Measurements from ENCODE around the gene OSMR. TPM values are rescaled to one million over a fixed set of nuclear protein-coding genes. Genes with fewer than 3 reads are reported as not detected.

OSMR gene
- total RNA-seq, 1 experiment from 2014 or later, result 46.0 TPM

GRCh38 chr5:38926121-38926520 is 80.3 kb downstream of the OSMR start:
- intact Hi-C loops (cut with micrococcal nuclease), result loop anchor here (10.0 kb wide), 1 partner anchor 721 kb away; no protein-coding TSS in a partner anchor
- no peak overlapping the region for H3K27ac ChIP-seq (ENCODE audit: low read depth, low read length)
- DNase-seq (ENCODE audit: low read depth, low spot score) (no peak), ATAC-seq (no peak)
- no peaks in the 10 kb centered on the region for H3K9me2 ChIP-seq (ENCODE audit: insufficient read depth)
- no peaks in the 10 kb centered on the region for H3K79me2 ChIP-seq (ENCODE audit: insufficient read depth, low read length)
- ChIA-PET RAD21 (ENCODE audit: low non-redundant PET in 1 of 2, low total read pairs in 2 of 2, uncharacterized antibody in 2 of 2, unreplicated experiment in 2 of 2) (no interaction called here), CTCF (no interaction called here), POLR2A (no interaction called here)
- BruUV-seq (replicated peaks), result no TSS peak
- TF ChIP-seq ATF3 (IDR thresholded peaks at IDR 0.05) (no peak), ELF1 (IDR thresholded peaks at IDR 0.05; ENCODE audit: borderline replicate concordance, low read depth) (no peak), EZH2 (IDR thresholded peaks at IDR 0.05) (no peak), POLR2A (IDR thresholded peaks at IDR 0.05; ENCODE audit: borderline replicate concordance, extremely low read depth, insufficient read depth, insufficient read length) (no peak), CBX3 (IDR thresholded peaks at IDR 0.05; ENCODE audit: low read depth) (no peak)
- no peaks in the 10 kb centered on the region for H4K20me1 ChIP-seq (ENCODE audit: insufficient read depth)
- no peak overlapping the region for H3K4me2 ChIP-seq (ENCODE audit: low read length)
- H3K4me1 ChIP-seq (ENCODE audit: control insufficient read depth in 1 of 2, insufficient read depth in 2 of 2, low read length in 2 of 2), result no peaks in the 10 kb centered on the region
- no peak overlapping the region for H3K4me3 ChIP-seq (replicated peaks in 1 of 2; ENCODE audit: low read depth in 1 of 2, low read length in 2 of 2)
- H3K27me3 ChIP-seq (ENCODE audit: insufficient read depth, low read length), result no peaks in the 10 kb centered on the region
- no peak overlapping the region for H3K9ac ChIP-seq (ENCODE audit: low read length)
- no peak overlapping the region for H2AFZ ChIP-seq (ENCODE audit: low read depth, low read length, poor library complexity, severe bottlenecking)
- H3K9me3 ChIP-seq (ENCODE audit: control insufficient read depth in 1 of 2, insufficient read depth in 1 of 2, low read depth in 1 of 2, low read length in 2 of 2), result no peaks in the 10 kb centered on the region
- peaks cover 7 to 18% of the 10 kb centered on the region in 2 experiments; a peak in 3 of 4 replicates for H3K36me3 ChIP-seq (ENCODE audit: control insufficient read depth in 1 of 2, insufficient read depth in 2 of 2, low read length in 2 of 2)

GRCh38 chr5:38927470-38927869 is 81.7 kb downstream of the OSMR start:
- H3K79me2 ChIP-seq (ENCODE audit: insufficient read depth, low read length), result no peaks in the 10 kb centered on the region
- DNase-seq (ENCODE audit: low read depth, low spot score) (no peak), ATAC-seq (no peak)
- H3K27ac ChIP-seq (ENCODE audit: low read depth, low read length), result no peak overlapping the region
- H3K4me1 ChIP-seq (ENCODE audit: control insufficient read depth in 1 of 2, insufficient read depth in 2 of 2, low read length in 2 of 2), result no peaks in the 10 kb centered on the region
- no peaks in the 10 kb centered on the region for H4K20me1 ChIP-seq (ENCODE audit: insufficient read depth)
- no peaks in the 10 kb centered on the region for H3K27me3 ChIP-seq (ENCODE audit: insufficient read depth, low read length)
- no peak overlapping the region for H3K4me3 ChIP-seq (replicated peaks in 1 of 2; ENCODE audit: low read depth in 1 of 2, low read length in 2 of 2)
- H3K4me2 ChIP-seq (ENCODE audit: low read length), result no peak overlapping the region
- peaks cover 7 to 14% of the 10 kb centered on the region in 2 experiments; a peak in 3 of 4 replicates for H3K36me3 ChIP-seq (ENCODE audit: control insufficient read depth in 1 of 2, insufficient read depth in 2 of 2, low read length in 2 of 2)
- intact Hi-C loops (cut with micrococcal nuclease), result loop anchor here (10.0 kb wide), 1 partner anchor 723 kb away; no protein-coding TSS in a partner anchor
- H3K9ac ChIP-seq (ENCODE audit: low read length), result no peak overlapping the region
- no TSS peak for BruUV-seq (replicated peaks)
- no peak overlapping the region for H2AFZ ChIP-seq (ENCODE audit: low read depth, low read length, poor library complexity, severe bottlenecking)
- ChIA-PET RAD21 (ENCODE audit: low non-redundant PET in 1 of 2, low total read pairs in 2 of 2, uncharacterized antibody in 2 of 2, unreplicated experiment in 2 of 2) (no interaction called here), CTCF (no interaction called here), POLR2A (no interaction called here)
- no peaks in the 10 kb centered on the region for H3K9me2 ChIP-seq (ENCODE audit: insufficient read depth)
- no peaks in the 10 kb centered on the region for H3K9me3 ChIP-seq (ENCODE audit: control insufficient read depth in 1 of 2, insufficient read depth in 1 of 2, low read depth in 1 of 2, low read length in 2 of 2)
- TF ChIP-seq POLR2A (IDR thresholded peaks at IDR 0.05; ENCODE audit: borderline replicate concordance, extremely low read depth, insufficient read depth, insufficient read length), result no peak
- no peak for TF ChIP-seq CTCF (IDR thresholded peaks at IDR 0.05 in 2 of 3, conservative IDR thresholded peaks at IDR 0.05 in 1 of 3; ENCODE audit: borderline replicate concordance in 1 of 3, insufficient read depth in 1 of 3, low read depth in 2 of 3, low read length in 2 of 3)
- no peak for TF ChIP-seq SIN3A (IDR thresholded peaks at IDR 0.05; ENCODE audit: low read depth)
- TF ChIP-seq EZH2phosphoT487 (IDR thresholded peaks at IDR 0.05; ENCODE audit: borderline replicate concordance), result no peak
- no peak for TF ChIP-seq CBX3 (IDR thresholded peaks at IDR 0.05; ENCODE audit: low read depth)
- TF ChIP-seq ELF1 (IDR thresholded peaks at IDR 0.05; ENCODE audit: borderline replicate concordance, low read depth), result no peak
- TF ChIP-seq YY1 (IDR thresholded peaks at IDR 0.05; ENCODE audit: extremely low read depth, insufficient replicate concordance, low read depth, low read length), result no peak
- TF ChIP-seq ZFX (IDR thresholded peaks at IDR 0.05), result no peak
- no peak for TF ChIP-seq REST (IDR thresholded peaks at IDR 0.05; ENCODE audit: low read depth)
- TF ChIP-seq FOSL1 (IDR thresholded peaks at IDR 0.05; ENCODE audit: low read depth), result no peak
- TF ChIP-seq ATF3 (IDR thresholded peaks at IDR 0.05), result no peak
- no peak for TF ChIP-seq TCF7L2 (IDR thresholded peaks at IDR 0.05; ENCODE audit: borderline replicate concordance, extremely low read depth, insufficient read depth, insufficient read length)
- no peak for TF ChIP-seq MAX (IDR thresholded peaks at IDR 0.05)

All from HCT116 (cell line).